SJSA1 (cell line): ENCODE results near the gene SLC35G1. TPM values are rescaled to one million over a fixed set of nuclear protein-coding genes. Genes with fewer than 3 reads are reported as not detected.
A peak's percentile ranks its signal among the peaks of the same experiment; 100 is the strongest.

Experiments used
- DNase-seq, 2 experiments: peaks; one replicate each; pipeline ENCODE4 v3.0.0-alpha.2; 2015 to 2020; ENCODE audit warnings: low spot score in 2 of 2, low read depth in 1 of 2
- H3K27ac ChIP-seq: fragments of 250-450 bp; sonication (Bioruptor Pico); 2 replicates; pipeline ENCODE4 v1.5.1; 2020; ENCODE audit warnings: mild to moderate bottlenecking, moderate library complexity
- H3K27me3 ChIP-seq: fragments of 250-450 bp; sonication (Bioruptor Pico); replicated peaks from 2 replicates; pipeline ENCODE4 v1.5.1; 2020; ENCODE audit warnings: mild to moderate bottlenecking, moderate library complexity
- H3K36me3 ChIP-seq: fragments of 250-450 bp; sonication (Bioruptor Pico); 2 replicates; pipeline ENCODE4 v1.5.1; 2020; ENCODE audit warnings: mild to moderate bottlenecking
- H3K4me1 ChIP-seq: fragments of 250-450 bp; sonication (Bioruptor Pico); replicated peaks from 2 replicates; pipeline ENCODE4 v1.6.1; 2021; ENCODE audit warnings: mild to moderate bottlenecking
- H3K4me3 ChIP-seq: fragments of 250-450 bp; sonication (Bioruptor Pico); 2 replicates; pipeline ENCODE4 v1.5.1; 2020; ENCODE audit warnings: mild to moderate bottlenecking
- H3K9me3 ChIP-seq: fragments of 250-450 bp; sonication (Bioruptor Pico); replicated peaks from 2 replicates; pipeline ENCODE4 v1.5.1; 2020; ENCODE audit warnings: mild to moderate bottlenecking
- total RNA-seq: library from RNA; depleted of rRNA; stranded (reverse); fragments of >200 nt; shearing (Covaris generic); gene quantifications from 2 replicates; pipeline ENCODE4 v1.2.3, GENCODE V29; 2014; rRNA removed

Gene SLC35G1, protein sequence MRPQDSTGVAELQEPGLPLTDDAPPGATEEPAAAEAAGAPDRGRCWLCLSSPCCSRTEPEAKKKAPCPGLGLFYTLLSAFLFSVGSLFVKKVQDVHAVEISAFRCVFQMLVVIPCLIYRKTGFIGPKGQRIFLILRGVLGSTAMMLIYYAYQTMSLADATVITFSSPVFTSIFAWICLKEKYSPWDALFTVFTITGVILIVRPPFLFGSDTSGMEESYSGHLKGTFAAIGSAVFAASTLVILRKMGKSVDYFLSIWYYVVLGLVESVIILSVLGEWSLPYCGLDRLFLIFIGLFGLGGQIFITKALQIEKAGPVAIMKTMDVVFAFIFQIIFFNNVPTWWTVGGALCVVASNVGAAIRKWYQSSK
- 15.4 and 16.0 TPM in 2 replicates for total RNA-seq

DNA sequence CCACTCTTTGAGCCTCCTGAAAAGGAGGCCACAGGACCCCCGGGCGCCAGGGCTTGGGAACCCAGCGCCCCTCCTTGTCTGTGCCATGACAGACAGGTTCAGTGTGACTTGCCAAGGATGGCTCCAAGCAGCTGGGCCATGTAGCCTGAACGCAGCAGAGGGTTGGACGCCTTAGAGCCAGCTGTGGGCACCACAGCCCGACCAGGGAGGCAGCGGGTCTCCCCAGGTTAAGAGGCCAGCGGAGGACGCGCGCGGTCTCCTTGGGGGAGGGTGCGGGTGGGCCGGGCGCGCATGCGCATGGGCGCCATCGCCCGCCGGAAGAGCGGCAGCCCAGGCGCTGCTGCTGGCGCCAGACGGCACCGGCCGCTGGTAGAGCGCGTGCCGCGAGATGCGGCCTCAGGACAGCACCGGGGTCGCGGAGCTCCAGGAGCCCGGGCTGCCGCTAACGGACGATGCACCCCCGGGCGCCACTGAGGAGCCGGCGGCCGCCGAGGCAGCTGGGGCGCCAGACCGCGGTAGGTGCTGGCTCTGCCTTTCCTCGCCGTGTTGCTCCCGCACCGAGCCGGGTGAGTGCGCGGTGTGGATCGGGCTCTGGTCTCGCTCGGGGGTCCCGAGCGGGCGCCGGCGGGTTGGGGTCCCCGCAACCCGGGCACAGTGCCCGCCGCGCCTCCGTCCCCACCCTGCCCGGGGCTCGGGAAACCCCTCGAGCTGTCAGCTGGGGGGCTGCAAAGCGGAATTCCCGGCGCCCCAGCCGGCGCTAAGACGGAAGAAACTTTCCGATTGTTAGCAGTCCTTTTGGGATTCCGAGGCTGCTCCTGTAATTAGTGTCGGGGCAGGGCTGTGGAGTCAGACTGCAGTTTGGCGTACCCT, at the start of gene SLC35G1:
TSS of gene SLC35G1 (plus strand) at position 333 of the 870 bp plus-strand sequence. CDS start at position 389, 56 bp downstream.
- Histone ChIP-seq H3K4me3 (peak within 1 kb of the TSS; percentile 91), H3K9me3 (no peaks in the 10 kb centered on the region), H3K4me1 (peaks cover 19% of the 10 kb centered on the region), H3K27ac (peak within 1 kb of the TSS; percentile 57), H3K27me3 (no peaks in the 10 kb centered on the region), H3K36me3 (peaks cover 26% of the 10 kb centered on the region)
- DNase-seq, result peak; percentile 74 to 86

DNA sequence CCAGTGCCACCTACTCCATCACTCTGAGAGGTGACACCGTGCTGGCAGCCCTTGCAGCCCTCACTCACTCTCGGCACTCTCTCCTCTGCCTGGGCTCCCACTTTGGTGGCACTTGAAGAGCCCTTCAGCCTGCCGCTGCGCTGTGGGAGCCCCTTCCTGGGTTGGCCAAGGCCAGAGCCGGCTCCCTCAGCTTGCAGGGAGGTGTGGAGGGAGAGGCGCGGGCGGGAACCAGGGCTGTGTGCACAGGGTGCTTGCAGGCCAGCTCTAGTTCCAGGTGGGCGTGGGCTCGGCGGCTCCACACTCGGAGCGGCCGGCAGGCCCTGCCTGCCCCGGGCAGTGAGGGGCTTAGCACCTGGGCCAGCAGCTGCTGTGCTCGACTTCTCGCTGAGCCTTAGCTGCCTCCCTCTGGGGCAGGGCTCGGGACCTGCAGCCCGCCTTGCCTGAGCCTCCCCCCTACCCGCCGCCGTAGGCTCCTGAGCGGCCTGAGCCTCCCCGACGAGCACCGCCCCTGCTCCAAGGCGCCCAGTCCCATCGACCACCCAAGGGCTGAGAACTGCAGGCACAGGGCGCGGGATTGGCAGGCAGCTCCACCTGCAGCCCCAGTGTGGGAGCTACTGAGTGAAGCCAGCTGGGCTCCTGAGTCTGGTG, 48.7 kb upstream of the SLC35G1 start:
- no peaks in the 10 kb centered on the region for H3K36me3 ChIP-seq
- DNase-seq, result no peak
- no peaks in the 10 kb centered on the region for H3K4me1 ChIP-seq
- no peak overlapping the region for H3K4me3 ChIP-seq
- no peak overlapping the region for H3K27ac ChIP-seq
- H3K9me3 ChIP-seq, result no peaks in the 10 kb centered on the region
- no peaks in the 10 kb centered on the region for H3K27me3 ChIP-seq

DNA sequence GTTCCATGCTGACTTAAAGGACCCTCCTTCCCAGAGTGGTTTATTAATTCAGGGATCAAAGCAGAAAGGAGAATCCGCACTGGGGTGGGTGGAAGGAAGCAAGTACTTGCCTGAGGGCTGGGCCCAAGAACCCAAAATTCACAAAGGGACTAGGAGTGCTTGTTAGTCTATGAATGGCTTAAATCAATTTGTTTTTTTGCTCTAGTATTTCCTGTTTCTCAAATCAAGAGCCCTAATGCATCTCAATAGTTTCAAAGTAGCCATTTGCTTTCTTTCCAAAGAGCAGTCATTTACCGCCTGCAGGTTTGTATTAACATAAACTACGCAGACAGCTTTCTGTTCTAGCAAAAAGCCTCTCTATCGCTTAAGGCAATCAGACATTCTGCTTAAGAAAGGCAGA, 44.2 kb upstream of the SLC35G1 start:
- no peak for DNase-seq
- no peak overlapping the region for H3K4me3 ChIP-seq
- H3K9me3 ChIP-seq, result no peaks in the 10 kb centered on the region
- no peaks in the 10 kb centered on the region for H3K27me3 ChIP-seq
- no peaks in the 10 kb centered on the region for H3K4me1 ChIP-seq
- no peak overlapping the region for H3K27ac ChIP-seq
- no peaks in the 10 kb centered on the region for H3K36me3 ChIP-seq

DNA sequence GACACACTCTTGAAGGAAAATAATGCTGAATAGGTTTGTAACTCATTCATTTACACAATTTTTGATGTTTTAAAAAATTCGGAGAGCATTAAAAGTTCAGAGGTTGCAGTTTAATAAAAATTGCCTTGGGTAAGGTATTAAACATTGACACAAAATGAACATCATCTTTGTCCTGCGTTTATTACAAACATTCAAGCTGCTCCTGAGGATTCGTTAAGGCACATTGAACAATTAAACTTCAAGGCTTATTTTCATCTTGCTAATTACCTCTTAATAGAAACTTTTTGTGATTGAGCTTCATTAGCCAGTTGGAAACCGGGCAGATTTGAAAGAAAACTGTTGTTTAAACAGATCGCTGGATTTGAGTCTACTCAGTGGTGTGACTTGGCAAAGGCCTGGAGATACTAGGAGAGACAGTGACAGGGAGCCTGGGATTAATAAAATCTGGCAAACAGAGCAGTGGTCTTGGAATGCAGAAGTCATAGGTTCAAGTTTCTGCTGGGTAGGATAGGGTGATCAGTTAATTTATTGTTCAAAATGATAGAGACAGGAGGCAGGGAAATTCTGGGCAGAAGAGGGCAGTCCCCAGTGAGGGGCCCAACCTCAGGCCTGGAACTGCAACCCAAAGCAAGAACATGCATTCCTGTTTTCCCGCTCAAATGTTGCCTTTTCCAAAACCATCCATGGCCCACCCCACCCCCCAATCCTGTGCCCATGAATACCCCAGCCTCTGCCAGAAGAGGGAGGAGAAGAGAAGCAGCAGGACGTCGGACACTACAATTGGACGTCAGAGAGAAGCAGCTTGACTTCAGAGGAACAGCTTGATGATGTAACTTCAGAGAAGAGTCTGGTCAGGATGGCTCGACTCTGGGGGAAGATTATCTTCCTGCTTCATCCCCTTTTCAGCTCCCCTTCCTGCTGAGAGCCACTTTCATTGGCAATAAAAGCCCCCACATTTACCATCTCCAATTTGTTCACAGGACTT, 43.5 kb upstream of the SLC35G1 start:
- DNase-seq, result no peak
- Histone ChIP-seq H3K27ac (no peak overlapping the region), H3K4me3 (no peak overlapping the region), H3K9me3 (no peaks in the 10 kb centered on the region), H3K27me3 (no peaks in the 10 kb centered on the region), H3K4me1 (no peaks in the 10 kb centered on the region), H3K36me3 (no peaks in the 10 kb centered on the region)

DNA sequence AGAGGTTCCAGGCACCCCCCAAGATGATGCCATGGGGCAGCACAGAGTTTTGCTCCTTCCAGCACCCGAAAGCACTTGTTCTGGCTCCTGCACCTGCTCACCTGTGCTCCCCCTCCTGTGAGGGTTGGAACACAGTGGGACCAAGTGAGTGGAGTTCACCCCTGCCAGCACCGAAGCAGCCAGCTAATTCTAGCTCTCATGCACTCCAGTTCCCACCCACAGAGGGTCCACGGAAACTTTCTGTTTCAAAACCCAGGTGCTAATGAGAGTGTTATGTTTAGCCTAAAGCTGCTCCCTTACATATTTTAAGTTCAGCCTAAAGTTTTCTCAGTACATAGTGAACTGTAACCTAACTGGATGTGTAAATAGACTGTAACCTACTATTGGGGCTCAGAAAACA, 42.6 kb upstream of the SLC35G1 start:
- H3K9me3 ChIP-seq, result no peaks in the 10 kb centered on the region
- H3K4me1 ChIP-seq, result no peaks in the 10 kb centered on the region
- DNase-seq, result no peak

DNA sequence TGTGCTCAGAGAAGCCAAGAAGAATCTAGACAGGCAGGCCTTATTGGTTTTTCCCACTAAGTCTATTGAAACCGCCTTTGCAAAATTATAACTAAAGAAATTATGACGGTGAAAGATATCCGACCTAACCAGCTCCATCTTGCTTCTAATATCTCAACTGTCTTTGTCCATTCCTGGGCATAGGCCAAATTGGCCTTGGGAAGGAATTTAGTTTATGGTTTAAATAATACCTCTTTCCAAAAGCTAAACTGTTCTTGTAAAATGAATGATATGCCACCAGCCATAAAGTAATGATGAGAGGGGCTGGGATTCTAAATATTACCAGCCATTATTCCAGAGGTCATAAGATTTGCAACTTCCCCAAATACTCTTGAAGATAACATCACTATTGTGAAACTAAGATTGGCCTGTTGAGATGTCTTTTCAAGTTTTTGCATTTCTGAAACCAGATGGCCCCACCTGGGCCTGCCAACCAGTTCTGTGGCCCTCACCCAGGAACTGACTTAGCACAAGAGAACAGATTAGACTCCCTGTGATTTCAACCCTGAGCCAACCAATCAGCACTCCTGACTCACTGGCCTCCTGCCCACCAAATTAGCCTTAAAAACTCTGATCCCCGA, 41.2 kb upstream of the SLC35G1 start:
- Histone ChIP-seq H3K27ac (no peak overlapping the region), H3K27me3 (no peaks in the 10 kb centered on the region)

More for the DNA sequence above, 42.6 kb upstream of the SLC35G1 start:
- Histone ChIP-seq H3K27me3 (no peaks in the 10 kb centered on the region), H3K27ac (no peak overlapping the region), H3K4me3 (no peak overlapping the region), H3K36me3 (no peaks in the 10 kb centered on the region)

DNA sequence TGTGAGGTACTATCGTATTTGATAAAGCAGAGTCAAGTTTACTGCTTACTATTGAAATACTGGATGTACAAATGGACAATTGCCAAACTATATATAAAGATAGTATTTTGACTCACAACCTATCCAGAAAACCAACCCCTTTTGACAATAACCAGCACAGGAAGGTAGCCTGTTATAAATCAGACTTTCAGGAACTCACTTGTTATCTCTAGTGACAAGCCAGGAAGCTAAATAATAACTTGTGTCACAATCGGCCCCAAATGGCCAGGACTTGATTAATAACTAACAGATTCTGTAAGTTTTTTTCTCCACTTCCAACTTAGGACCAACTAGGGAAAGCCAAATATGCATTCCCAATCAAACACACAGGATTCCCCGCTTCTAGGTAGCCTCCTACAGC, 38.8 kb upstream of the SLC35G1 start:
- H3K4me3 ChIP-seq, result no peak overlapping the region
- no peaks in the 10 kb centered on the region for H3K9me3 ChIP-seq
- no peak overlapping the region for H3K27ac ChIP-seq
- H3K36me3 ChIP-seq, result no peaks in the 10 kb centered on the region
- no peaks in the 10 kb centered on the region for H3K27me3 ChIP-seq
- no peak for DNase-seq
- no peaks in the 10 kb centered on the region for H3K4me1 ChIP-seq

More for the DNA sequence above, 41.2 kb upstream of the SLC35G1 start:
- Histone ChIP-seq H3K36me3 (no peaks in the 10 kb centered on the region), H3K9me3 (no peaks in the 10 kb centered on the region), H3K4me1 (no peaks in the 10 kb centered on the region), H3K4me3 (no peak overlapping the region)
- DNase-seq, result no peak

DNA sequence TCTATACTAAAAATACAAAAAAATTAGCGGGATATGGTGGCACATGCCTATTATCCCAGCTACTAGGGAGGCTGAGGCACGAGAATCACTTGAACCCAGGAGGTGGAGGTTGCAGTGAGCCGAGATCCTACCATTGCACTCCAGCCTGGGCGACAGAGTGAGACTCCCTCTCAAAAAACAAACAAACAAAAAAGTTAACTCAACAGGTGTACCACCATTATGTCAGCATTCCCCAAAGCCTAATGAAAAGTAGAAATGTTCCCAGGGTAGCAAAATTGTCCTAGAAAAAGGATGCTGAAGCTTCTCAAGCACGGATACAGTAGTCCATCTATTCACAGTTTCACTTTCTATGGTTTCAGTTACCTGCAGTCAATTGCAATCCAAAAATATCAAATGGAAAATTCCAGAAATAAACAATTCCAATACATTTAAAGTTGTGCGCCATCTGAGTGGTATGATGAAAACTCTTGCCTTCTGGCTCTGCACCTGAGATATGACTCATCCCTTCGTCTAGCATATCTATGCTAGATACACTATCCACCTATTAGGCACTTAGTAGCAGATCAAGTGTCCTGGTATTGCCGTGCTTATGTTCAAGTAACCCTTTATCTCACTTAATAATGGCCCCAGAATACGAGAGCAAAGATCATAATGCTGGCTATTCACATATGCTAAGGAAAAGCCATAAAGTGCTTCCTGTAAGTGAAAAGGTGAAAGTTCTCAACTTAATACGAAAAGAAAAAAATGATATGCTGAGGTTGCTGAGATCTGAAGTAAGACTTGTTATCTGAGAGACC, 37.2 kb upstream of the SLC35G1 start:
- no peak for DNase-seq
- Histone ChIP-seq H3K4me1 (no peaks in the 10 kb centered on the region), H3K36me3 (no peaks in the 10 kb centered on the region), H3K27ac (no peak overlapping the region), H3K4me3 (no peak overlapping the region), H3K27me3 (no peaks in the 10 kb centered on the region), H3K9me3 (no peaks in the 10 kb centered on the region)

DNA sequence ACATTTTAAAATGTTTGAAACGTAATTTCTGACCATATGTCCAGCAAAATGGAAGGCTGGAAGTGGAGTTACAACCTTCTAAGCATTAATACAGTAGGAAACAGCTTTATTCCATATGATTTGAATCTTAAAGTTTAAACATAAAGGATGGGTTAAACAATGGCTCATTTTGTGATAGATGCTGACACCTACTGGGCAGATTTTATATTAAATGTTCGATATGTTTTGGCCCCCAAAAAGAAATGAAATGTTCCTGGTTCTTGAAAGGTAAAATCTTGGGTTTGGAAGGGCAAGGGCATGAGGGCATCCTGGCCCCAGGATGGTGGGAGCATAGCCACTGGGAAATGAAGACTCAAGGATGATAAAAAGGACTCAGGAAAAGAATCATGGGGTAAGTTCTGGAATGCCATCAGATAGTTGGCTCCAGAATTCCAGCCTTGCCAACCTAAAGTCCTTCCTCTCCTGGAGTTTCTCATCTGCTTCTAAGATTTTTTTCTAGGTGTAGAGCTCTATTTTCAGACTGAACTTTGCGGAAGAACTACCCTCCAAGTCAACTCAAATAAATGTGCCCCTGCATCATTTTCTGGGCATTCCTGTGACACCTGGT, 34.6 kb upstream of the SLC35G1 start:
- H3K27me3 ChIP-seq, result no peaks in the 10 kb centered on the region
- no peak for DNase-seq
- no peaks in the 10 kb centered on the region for H3K36me3 ChIP-seq
- no peak overlapping the region for H3K27ac ChIP-seq
- H3K4me1 ChIP-seq, result no peaks in the 10 kb centered on the region
- H3K4me3 ChIP-seq, result no peak overlapping the region
- H3K9me3 ChIP-seq, result no peaks in the 10 kb centered on the region

DNA sequence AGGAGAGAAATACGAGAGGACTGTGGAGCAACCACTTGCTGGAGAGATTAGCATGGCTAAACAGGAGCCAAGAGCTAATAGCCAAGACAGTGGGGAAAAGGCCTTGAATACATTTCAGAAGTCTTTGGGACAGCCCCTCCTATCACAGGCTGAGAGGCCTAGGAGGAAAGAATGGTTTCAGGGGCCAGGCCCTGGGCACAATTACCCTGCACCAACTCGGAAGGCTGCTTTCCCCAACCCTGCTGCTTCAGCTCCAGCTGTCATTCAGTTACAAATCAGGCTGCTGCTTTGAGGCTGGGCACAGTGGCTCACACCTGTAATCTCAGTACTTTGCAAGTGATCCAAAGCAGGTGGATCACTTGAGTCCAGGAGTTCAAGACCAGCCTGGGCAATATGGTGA, 32.0 kb upstream of the SLC35G1 start:
- no peak for DNase-seq
- no peak overlapping the region for H3K27ac ChIP-seq

DNA sequence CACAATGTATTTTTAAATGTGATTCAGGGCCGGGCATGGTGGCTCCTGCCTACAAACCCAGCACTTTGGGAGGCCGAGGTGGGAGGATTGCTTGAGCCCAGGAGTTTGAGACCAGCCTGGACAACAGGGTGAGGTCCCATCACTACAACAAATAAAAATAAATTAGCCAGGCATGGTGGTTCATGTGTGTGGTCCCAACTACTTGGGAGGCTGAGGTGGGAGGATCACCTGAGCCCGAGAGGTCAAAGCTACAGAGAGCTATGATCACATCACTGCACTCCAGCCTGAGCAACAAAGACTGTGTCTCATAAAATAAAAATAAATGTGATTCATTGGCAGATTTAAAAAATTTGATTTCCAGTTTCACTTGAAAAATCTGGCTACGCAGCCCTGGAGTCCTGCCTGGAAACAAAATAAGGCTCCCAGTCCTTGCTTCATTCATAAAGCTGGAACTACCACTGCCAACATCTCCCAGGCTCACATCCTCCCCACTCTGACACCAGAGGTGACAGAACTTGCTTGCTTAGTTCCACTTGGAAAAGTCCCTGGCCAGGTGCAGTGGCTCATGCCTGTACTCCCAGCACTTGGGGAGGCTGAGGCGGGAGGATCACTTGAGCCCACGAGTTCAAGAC, 27.9 kb upstream of the SLC35G1 start:
- Histone ChIP-seq H3K27ac (peak overlapping the region; percentile 52), H3K9me3 (no peaks in the 10 kb centered on the region), H3K36me3 (no peaks in the 10 kb centered on the region)

More for the DNA sequence above, 32.0 kb upstream of the SLC35G1 start:
- Histone ChIP-seq H3K4me1 (peaks cover 20% of the 10 kb centered on the region), H3K36me3 (no peaks in the 10 kb centered on the region), H3K27me3 (no peaks in the 10 kb centered on the region), H3K4me3 (no peak overlapping the region), H3K9me3 (no peaks in the 10 kb centered on the region)

More for the DNA sequence above, 27.9 kb upstream of the SLC35G1 start:
- peaks cover 30% of the 10 kb centered on the region for H3K4me1 ChIP-seq
- DNase-seq, result peak; percentile 58 to 59
- H3K27me3 ChIP-seq, result no peaks in the 10 kb centered on the region
- H3K4me3 ChIP-seq, result no peak overlapping the region
